ENCODE data around the gene PDE4B. TPM values are rescaled to one million over a fixed set of nuclear protein-coding genes. Genes with fewer than 3 reads are reported as not detected.

PDE4B gene
- polyA plus RNA-seq, 1 donor from 2014 or later: 135 TPM

DNA sequence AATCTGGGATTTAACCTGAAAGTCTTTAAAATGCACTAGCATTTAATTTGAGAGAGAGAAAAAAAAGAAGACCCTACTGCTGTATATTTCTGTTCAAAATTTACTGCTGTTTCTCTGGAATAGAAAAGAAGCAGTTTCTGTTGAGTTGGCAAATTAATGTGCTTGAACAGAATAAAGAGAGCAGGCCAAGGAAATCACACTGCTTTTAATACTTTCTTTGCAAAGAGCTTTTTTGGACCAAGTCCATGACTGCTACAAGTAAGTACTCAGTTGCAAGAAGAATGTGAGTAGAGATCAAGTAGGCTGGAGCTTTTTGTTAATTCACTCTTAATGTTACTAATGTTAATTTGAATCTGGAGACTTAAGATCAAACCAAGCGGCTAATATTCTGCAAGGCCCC is 405.1 kb downstream of the PDE4B start:
- Histone ChIP-seq H3K79me2 (replicated peaks; ENCODE audit: insufficient read depth, low read length) (no peaks in the 10 kb centered on the region), H3K9me3 (ENCODE audit: low read length) (no peaks in the 10 kb centered on the region), H3K36me3 (ENCODE audit: insufficient read depth, low read length) (no peaks in the 10 kb centered on the region), H3K27ac (ENCODE audit: low read length) (no peak overlapping the region), H4K20me1 (ENCODE audit: insufficient read depth) (no peaks in the 10 kb centered on the region), H3K4me3 (ENCODE audit: low read length) (no peak overlapping the region), H3K9ac (ENCODE audit: low read length) (no peak overlapping the region), H3F3A (ENCODE audit: insufficient read depth, low read length, poor library complexity, severe bottlenecking) (no peaks in the 10 kb centered on the region), H2AFZ (ENCODE audit: low read depth, low read length) (no peak overlapping the region), H3K4me2 (ENCODE audit: low read length) (no peak overlapping the region), H3K9me2 (ENCODE audit: insufficient read depth, low read length) (no peaks in the 10 kb centered on the region), H3K27me3 (ENCODE audit: insufficient read depth, low read depth, low read length) (no peaks in the 10 kb centered on the region)
- TF ChIP-seq, protein P1, sequence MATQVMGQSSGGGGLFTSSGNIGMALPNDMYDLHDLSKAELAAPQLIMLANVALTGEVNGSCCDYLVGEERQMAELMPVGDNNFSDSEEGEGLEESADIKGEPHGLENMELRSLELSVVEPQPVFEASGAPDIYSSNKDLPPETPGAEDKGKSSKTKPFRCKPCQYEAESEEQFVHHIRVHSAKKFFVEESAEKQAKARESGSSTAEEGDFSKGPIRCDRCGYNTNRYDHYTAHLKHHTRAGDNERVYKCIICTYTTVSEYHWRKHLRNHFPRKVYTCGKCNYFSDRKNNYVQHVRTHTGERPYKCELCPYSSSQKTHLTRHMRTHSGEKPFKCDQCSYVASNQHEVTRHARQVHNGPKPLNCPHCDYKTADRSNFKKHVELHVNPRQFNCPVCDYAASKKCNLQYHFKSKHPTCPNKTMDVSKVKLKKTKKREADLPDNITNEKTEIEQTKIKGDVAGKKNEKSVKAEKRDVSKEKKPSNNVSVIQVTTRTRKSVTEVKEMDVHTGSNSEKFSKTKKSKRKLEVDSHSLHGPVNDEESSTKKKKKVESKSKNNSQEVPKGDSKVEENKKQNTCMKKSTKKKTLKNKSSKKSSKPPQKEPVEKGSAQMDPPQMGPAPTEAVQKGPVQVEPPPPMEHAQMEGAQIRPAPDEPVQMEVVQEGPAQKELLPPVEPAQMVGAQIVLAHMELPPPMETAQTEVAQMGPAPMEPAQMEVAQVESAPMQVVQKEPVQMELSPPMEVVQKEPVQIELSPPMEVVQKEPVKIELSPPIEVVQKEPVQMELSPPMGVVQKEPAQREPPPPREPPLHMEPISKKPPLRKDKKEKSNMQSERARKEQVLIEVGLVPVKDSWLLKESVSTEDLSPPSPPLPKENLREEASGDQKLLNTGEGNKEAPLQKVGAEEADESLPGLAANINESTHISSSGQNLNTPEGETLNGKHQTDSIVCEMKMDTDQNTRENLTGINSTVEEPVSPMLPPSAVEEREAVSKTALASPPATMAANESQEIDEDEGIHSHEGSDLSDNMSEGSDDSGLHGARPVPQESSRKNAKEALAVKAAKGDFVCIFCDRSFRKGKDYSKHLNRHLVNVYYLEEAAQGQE (IDR thresholded peaks at IDR 0.05; ENCODE audit: borderline replicate concordance): no peak
- no peak for TF ChIP-seq SMC3 (conservative IDR thresholded peaks at IDR 0.05; ENCODE audit: poor library complexity)
- no peak for TF ChIP-seq EP300 (conservative IDR thresholded peaks at IDR 0.05; ENCODE audit: poor library complexity, severe bottlenecking)
- no peak for TF ChIP-seq POLR2AphosphoS5 (IDR thresholded peaks at IDR 0.05)
- TF ChIP-seq, protein P2, sequence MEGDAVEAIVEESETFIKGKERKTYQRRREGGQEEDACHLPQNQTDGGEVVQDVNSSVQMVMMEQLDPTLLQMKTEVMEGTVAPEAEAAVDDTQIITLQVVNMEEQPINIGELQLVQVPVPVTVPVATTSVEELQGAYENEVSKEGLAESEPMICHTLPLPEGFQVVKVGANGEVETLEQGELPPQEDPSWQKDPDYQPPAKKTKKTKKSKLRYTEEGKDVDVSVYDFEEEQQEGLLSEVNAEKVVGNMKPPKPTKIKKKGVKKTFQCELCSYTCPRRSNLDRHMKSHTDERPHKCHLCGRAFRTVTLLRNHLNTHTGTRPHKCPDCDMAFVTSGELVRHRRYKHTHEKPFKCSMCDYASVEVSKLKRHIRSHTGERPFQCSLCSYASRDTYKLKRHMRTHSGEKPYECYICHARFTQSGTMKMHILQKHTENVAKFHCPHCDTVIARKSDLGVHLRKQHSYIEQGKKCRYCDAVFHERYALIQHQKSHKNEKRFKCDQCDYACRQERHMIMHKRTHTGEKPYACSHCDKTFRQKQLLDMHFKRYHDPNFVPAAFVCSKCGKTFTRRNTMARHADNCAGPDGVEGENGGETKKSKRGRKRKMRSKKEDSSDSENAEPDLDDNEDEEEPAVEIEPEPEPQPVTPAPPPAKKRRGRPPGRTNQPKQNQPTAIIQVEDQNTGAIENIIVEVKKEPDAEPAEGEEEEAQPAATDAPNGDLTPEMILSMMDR (IDR thresholded peaks at IDR 0.05; ENCODE audit: poor library complexity, severe bottlenecking): no peak
- TF ChIP-seq MXI1 (conservative IDR thresholded peaks at IDR 0.05; ENCODE audit: poor library complexity, severe bottlenecking): no peak
- no peak for TF ChIP-seq RAD21 (conservative IDR thresholded peaks at IDR 0.05)
- no peak for TF ChIP-seq EZH2 (IDR thresholded peaks at IDR 0.05; ENCODE audit: borderline replicate concordance, insufficient read depth, low read length, poor library complexity, severe bottlenecking)
- TF ChIP-seq TAF1 (IDR thresholded peaks at IDR 0.05; ENCODE audit: low read depth): no peak

DNA sequence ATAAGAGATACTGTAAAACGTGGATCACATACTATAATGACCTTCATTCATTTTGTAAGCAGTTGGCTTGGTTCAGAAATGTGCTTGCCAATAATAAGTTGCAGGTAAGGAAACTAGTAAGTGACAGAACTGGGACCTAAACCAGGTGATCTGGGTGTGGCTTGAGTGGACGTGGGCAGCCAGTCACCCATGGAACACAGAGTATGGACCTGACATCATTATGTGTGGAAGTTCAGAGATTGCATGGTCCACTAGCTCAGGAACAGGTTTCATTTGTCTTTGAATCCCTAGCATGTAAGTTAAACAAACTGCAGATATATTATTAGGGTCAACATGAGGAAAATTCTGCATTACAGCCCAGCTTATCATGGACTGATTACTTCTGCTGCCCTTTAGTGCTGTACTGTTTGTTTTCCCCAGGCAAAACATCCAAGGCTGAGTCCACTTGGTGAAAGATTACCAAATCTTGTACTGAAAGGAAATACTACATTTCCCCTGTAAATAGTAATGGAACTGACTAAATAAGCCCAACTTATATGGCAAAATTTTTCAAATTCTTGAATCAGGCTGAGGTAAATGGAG is 414.0 kb downstream of the PDE4B start:
- no peaks in the 10 kb centered on the region for H3K79me2 ChIP-seq (replicated peaks; ENCODE audit: insufficient read depth, low read length)
- H3K27ac ChIP-seq (ENCODE audit: low read length): no peak overlapping the region
- no peak overlapping the region for H2AFZ ChIP-seq (ENCODE audit: low read depth, low read length)
- no peaks in the 10 kb centered on the region for H3K9me2 ChIP-seq (ENCODE audit: insufficient read depth, low read length)
- no peak overlapping the region for H3K4me2 ChIP-seq (ENCODE audit: low read length)
- no peaks in the 10 kb centered on the region for H4K20me1 ChIP-seq (ENCODE audit: insufficient read depth)
- no peaks in the 10 kb centered on the region for H3F3A ChIP-seq (ENCODE audit: insufficient read depth, low read length, poor library complexity, severe bottlenecking)
- H3K9me3 ChIP-seq (ENCODE audit: low read length): no peaks in the 10 kb centered on the region
- no peaks in the 10 kb centered on the region for H3K36me3 ChIP-seq (ENCODE audit: insufficient read depth, low read length)
- no peak overlapping the region for H3K9ac ChIP-seq (ENCODE audit: low read length)
- H3K27me3 ChIP-seq (ENCODE audit: insufficient read depth, low read depth, low read length): no peaks in the 10 kb centered on the region
- TF ChIP-seq RAD21 (conservative IDR thresholded peaks at IDR 0.05) (no peak), TAF1 (IDR thresholded peaks at IDR 0.05; ENCODE audit: low read depth) (no peak), MXI1 (conservative IDR thresholded peaks at IDR 0.05; ENCODE audit: poor library complexity, severe bottlenecking) (no peak), SMC3 (conservative IDR thresholded peaks at IDR 0.05; ENCODE audit: poor library complexity) (no peak), POLR2AphosphoS5 (IDR thresholded peaks at IDR 0.05) (no peak), EP300 (conservative IDR thresholded peaks at IDR 0.05; ENCODE audit: poor library complexity, severe bottlenecking) (no peak), EZH2 (IDR thresholded peaks at IDR 0.05; ENCODE audit: borderline replicate concordance, insufficient read depth, low read length, poor library complexity, severe bottlenecking) (no peak)
- TF ChIP-seq, protein P2 (IDR thresholded peaks at IDR 0.05; ENCODE audit: poor library complexity, severe bottlenecking): no peak
- TF ChIP-seq, protein P1 (IDR thresholded peaks at IDR 0.05; ENCODE audit: borderline replicate concordance): no peak
- no peak overlapping the region for H3K4me3 ChIP-seq (ENCODE audit: low read length)

Data from neural cell (in vitro differentiated cells).